ENCODE results near the gene RNF10. TPM values are rescaled to one million over a fixed set of nuclear protein-coding genes. Genes with fewer than 3 reads are reported as not detected.

The RNF10 gene
- total and polyA plus RNA-seq, 2 of the 4 experiments (the other 2 are of a cell fraction): 44.4 to 95.0 TPM

- WGBS, 2 experiments (ENCODE audit: extremely low coverage in 2 of 2, insufficient read length in 1 of 2): 27% methylated on average over 4 of the region's 17 CpGs; no CpG with 5 or more reads in 1 of the 2 experiments
- H3K18ac ChIP-seq (ENCODE audit: low read depth, low read length): peak overlapping the region; percentile 22; the same call in 1 of the 2 replicates
- DNase-seq (no peak), ATAC-seq (ENCODE audit: low read depth) (peak; percentile 1; the same call in 1 of the 2 replicates)
- H3K79me1 ChIP-seq (ENCODE audit: low read depth in 1 of 2, low read length in 2 of 2): peaks cover 10 to 40% of the 10 kb centered on the region in 2 experiments
- no peak overlapping the region for H2AK5ac ChIP-seq (ENCODE audit: low read depth, low read length)
- H3K27me3 ChIP-seq (ENCODE audit: control insufficient read depth, insufficient read depth, low read length): no peaks in the 10 kb centered on the region
- no peak overlapping the region for H2BK120ac ChIP-seq (ENCODE audit: low read depth, low read length)
- peak overlapping the region; percentile 12 for H3K14ac ChIP-seq (replicated peaks; ENCODE audit: low read depth, low read length)
- peak overlapping the region; percentile 75 for H2AK9ac ChIP-seq (replicated peaks; ENCODE audit: low read depth, low read length, poor library complexity)
- peak overlapping the region; percentile 21 for H3K27ac ChIP-seq (ENCODE audit: insufficient read depth, low read length)
- H2BK20ac ChIP-seq (ENCODE audit: low read depth, low read length): no peak overlapping the region
- peaks cover 6% of the 10 kb centered on the region; the same call in 1 of the 2 replicates for H3K9me1 ChIP-seq (ENCODE audit: insufficient read depth, low read length)
- no peak overlapping the region for H3K56ac ChIP-seq (ENCODE audit: extremely low read depth, insufficient read depth, low read length)
- TF ChIP-seq, protein P1, sequence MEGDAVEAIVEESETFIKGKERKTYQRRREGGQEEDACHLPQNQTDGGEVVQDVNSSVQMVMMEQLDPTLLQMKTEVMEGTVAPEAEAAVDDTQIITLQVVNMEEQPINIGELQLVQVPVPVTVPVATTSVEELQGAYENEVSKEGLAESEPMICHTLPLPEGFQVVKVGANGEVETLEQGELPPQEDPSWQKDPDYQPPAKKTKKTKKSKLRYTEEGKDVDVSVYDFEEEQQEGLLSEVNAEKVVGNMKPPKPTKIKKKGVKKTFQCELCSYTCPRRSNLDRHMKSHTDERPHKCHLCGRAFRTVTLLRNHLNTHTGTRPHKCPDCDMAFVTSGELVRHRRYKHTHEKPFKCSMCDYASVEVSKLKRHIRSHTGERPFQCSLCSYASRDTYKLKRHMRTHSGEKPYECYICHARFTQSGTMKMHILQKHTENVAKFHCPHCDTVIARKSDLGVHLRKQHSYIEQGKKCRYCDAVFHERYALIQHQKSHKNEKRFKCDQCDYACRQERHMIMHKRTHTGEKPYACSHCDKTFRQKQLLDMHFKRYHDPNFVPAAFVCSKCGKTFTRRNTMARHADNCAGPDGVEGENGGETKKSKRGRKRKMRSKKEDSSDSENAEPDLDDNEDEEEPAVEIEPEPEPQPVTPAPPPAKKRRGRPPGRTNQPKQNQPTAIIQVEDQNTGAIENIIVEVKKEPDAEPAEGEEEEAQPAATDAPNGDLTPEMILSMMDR (conservative IDR thresholded peaks at IDR 0.05; ENCODE audit: low read depth, low read length): no peak
- TF ChIP-seq RAD21 (IDR thresholded peaks at IDR 0.05; ENCODE audit: low read length) (no peak), BHLHE40 (IDR thresholded peaks at IDR 0.05; ENCODE audit: low read depth, low read length) (no peak), MAZ (IDR thresholded peaks at IDR 0.05; ENCODE audit: borderline replicate concordance, low read depth, low read length) (no peak), MAFK (IDR thresholded peaks at IDR 0.05; ENCODE audit: low read depth, low read length) (no peak), MXI1 (IDR thresholded peaks at IDR 0.05; ENCODE audit: borderline replicate concordance, low read depth, low read length) (no peak), CHD1 (IDR thresholded peaks at IDR 0.05; ENCODE audit: low read depth, low read length) (no peak), SMC3 (IDR thresholded peaks at IDR 0.05; ENCODE audit: low read depth, low read length) (no peak), POLR2A (IDR thresholded peaks at IDR 0.05; ENCODE audit: low read depth, low read length) (no peak), RFX5 (IDR thresholded peaks at IDR 0.05; ENCODE audit: low read depth, low read length) (no peak), RCOR1 (IDR thresholded peaks at IDR 0.05; ENCODE audit: insufficient replicate concordance, low read length) (no peak), NFE2L2 (IDR thresholded peaks at IDR 0.05; ENCODE audit: low read depth, low read length) (no peak), FOS (IDR thresholded peaks at IDR 0.05; ENCODE audit: low read depth, low read length) (no peak)
- TF ChIP-seq, protein P2, sequence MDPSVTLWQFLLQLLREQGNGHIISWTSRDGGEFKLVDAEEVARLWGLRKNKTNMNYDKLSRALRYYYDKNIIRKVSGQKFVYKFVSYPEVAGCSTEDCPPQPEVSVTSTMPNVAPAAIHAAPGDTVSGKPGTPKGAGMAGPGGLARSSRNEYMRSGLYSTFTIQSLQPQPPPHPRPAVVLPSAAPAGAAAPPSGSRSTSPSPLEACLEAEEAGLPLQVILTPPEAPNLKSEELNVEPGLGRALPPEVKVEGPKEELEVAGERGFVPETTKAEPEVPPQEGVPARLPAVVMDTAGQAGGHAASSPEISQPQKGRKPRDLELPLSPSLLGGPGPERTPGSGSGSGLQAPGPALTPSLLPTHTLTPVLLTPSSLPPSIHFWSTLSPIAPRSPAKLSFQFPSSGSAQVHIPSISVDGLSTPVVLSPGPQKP (IDR thresholded peaks at IDR 0.05; ENCODE audit: borderline replicate concordance, low read depth, low read length): no peak
- TF ChIP-seq, protein P3, sequence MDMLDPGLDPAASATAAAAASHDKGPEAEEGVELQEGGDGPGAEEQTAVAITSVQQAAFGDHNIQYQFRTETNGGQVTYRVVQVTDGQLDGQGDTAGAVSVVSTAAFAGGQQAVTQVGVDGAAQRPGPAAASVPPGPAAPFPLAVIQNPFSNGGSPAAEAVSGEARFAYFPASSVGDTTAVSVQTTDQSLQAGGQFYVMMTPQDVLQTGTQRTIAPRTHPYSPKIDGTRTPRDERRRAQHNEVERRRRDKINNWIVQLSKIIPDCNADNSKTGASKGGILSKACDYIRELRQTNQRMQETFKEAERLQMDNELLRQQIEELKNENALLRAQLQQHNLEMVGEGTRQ (IDR thresholded peaks at IDR 0.05; ENCODE audit: low read depth, low read length): no peak
- H3K9me3 ChIP-seq (ENCODE audit: control insufficient read depth, insufficient read depth, low read length): no peaks in the 10 kb centered on the region
- H2AFZ ChIP-seq (replicated peaks; ENCODE audit: low read length, poor library complexity): peak overlapping the region; percentile 90
- H3K4me2 ChIP-seq (ENCODE audit: low read depth, low read length): peak overlapping the region; percentile 95
- ChIA-PET CTCF (no interaction called here), POLR2A (ENCODE audit: unreplicated experiment) (interaction anchor here (0.6 to 0.8 kb wide), 2 partner anchors 8 to 294 kb away, joined by 3 to 4 read pairs; no protein-coding TSS in a partner anchor)
- no TSS peak for BruUV-seq (replicated peaks)
- in situ Hi-C loops (cut with MboI; ENCODE audit: low sequenced_read_pairs) (no loop called here), intact Hi-C loops (cut with micrococcal nuclease) (loop anchor here (2.0 kb wide), 1 partner anchor 20 kb away; no protein-coding TSS in a partner anchor), dilution Hi-C loops (cut with HindIII; ENCODE audit: low sequenced_read_pairs, unreplicated experiment) (no loop called here)
- H3K4me1 ChIP-seq (ENCODE audit: control insufficient read depth, insufficient read depth, low read length): peaks cover 1% of the 10 kb centered on the region
- peak overlapping the region; percentile 50; the same call in 1 of the 2 replicates for H3K23ac ChIP-seq (ENCODE audit: low read depth, low read length)
- H4K20me1 ChIP-seq (ENCODE audit: insufficient read depth, low read length): peaks cover 27% of the 10 kb centered on the region
- peak overlapping the region; percentile 35 for H3K4ac ChIP-seq (ENCODE audit: low read depth, low read length)
- no peak overlapping the region for H2BK15ac ChIP-seq (ENCODE audit: low read depth, low read length)
- peak overlapping the region; percentile 10 to 39; a peak in 1 of 4 replicates for H4K8ac ChIP-seq (ENCODE audit: low read depth in 2 of 2, low read length in 2 of 2)
- H3K9ac ChIP-seq (ENCODE audit: low read depth, low read length): peak overlapping the region; percentile 44
- no peak overlapping the region for H2BK5ac ChIP-seq (ENCODE audit: low read depth, low read length, poor library complexity, severe bottlenecking)
- peak overlapping the region; percentile 16; the same call in 1 of the 2 replicates for H4K5ac ChIP-seq (ENCODE audit: low read depth, low read length)
- peaks cover 15% of the 10 kb centered on the region for H3K36me3 ChIP-seq (ENCODE audit: control insufficient read depth, insufficient read depth, low read length)
- H4K91ac ChIP-seq (ENCODE audit: insufficient read depth, low read depth, low read length): no peak overlapping the region
- peak overlapping the region; percentile 76 for H3K4me3 ChIP-seq (ENCODE audit: insufficient read depth, low read depth, low read length)
Observed at GRCh38 chr12:120495186-120495730, 38.9 kb upstream of the RNF10 start.

All from IMR-90 (cell line).